Measurements from ENCODE around the gene C4orf50.

GRCh38 chr4:5999356-5999755 is 18.9 kb downstream of the C4orf50 start:
- TF ChIP-seq CTCF (IDR thresholded peaks at IDR 0.05) (no peak), POLR2A (IDR thresholded peaks at IDR 0.05) (no peak)
